Endothelial cell of umbilical vein (primary cell): ENCODE data around the gene AGAP3. TPM values are rescaled to one million over a fixed set of nuclear protein-coding genes. Genes with fewer than 3 reads are reported as not detected.

Experiments
- BruUV-seq: library from RNA; stranded (reverse); fragments of 400-500 nt; replicated peaks from 2 replicates; lab custom pipeline; 2021; lab: Mats Ljungman, UMichigan
- CTCF ChIA-PET: fragments of 300-600, 350-600 bp; sonication (Branson Sonifier 250); formaldehyde crosslinking; loops from one replicate; lab custom pipeline; 2021; ENCODE audit warnings: antibody characterized with exemption, inconsistent platforms; lab: Charles Lee
- POLR2A ChIA-PET: fragments of 300-600, 350-600 bp; sonication (Branson Sonifier 250); formaldehyde crosslinking; loops from one replicate; lab custom pipeline; 2021; ENCODE audit warnings: antibody characterized with exemption, inconsistent platforms; lab: Charles Lee
- DNase-seq: peaks from one replicate; pipeline ENCODE4 v3.0.0-alpha.2; 2011; ENCODE audit warnings: low read depth, low spot score
- FAIRE-seq: peaks from 2 replicates; lab custom pipeline; 2011; peaks lifted over from hg19 to GRCh38; lab: Jason Lieb, UNC
- H2AFZ ChIP-seq: 2 replicates; pipeline ENCODE4 v1.6.0; 2012; ENCODE audit warnings: low read depth, low read length, control low read depth, inconsistent platforms
- H3K27ac ChIP-seq: 2 replicates; pipeline ENCODE4 v1.5.1; 2011; ENCODE audit warnings: low read depth, mild to moderate bottlenecking, control low read depth, low read length, moderate library complexity; ENCODE audit not compliant: insufficient read depth
- H3K27me3 ChIP-seq, 2 experiments: 2 replicates each; pipeline versions ENCODE4 v1.6.0 to v1.6.1; 2011; ENCODE audit warnings: low read length in 2 of 2, mixed read lengths in 1 of 2; ENCODE audit not compliant: control insufficient read depth in 2 of 2, insufficient read depth in 2 of 2
- H3K36me3 ChIP-seq, 2 experiments: 2 replicates in 1 of 2; 3 replicates in 1 of 2; pipeline ENCODE4 v1.5.1; 2011; ENCODE audit warnings: low read length in 2 of 2, mild to moderate bottlenecking in 1 of 2, moderate library complexity in 1 of 2; ENCODE audit not compliant: control insufficient read depth in 2 of 2, insufficient read depth in 2 of 2; ENCODE audit errors: extremely low read depth in 1 of 2
- H3K4me1 ChIP-seq: 3 replicates; pipeline ENCODE4 v1.5.1; 2011; ENCODE audit warnings: mild to moderate bottlenecking, low read length; ENCODE audit not compliant: control insufficient read depth, insufficient read depth; ENCODE audit errors: extremely low read depth
- H3K4me2 ChIP-seq: 2 replicates; pipeline ENCODE4 v1.6.1; 2011; ENCODE audit warnings: low read length, control low read depth, mixed read lengths; ENCODE audit not compliant: insufficient read depth
- H3K4me3 ChIP-seq, 3 experiments: fragments of 200-600 bp in 1 of 3; sonication (generic), shearing (Covaris generic) in 1 of 3; replicated peaks in 1 of 3; 2 replicates each; pipeline ENCODE4 v1.5.1; 2011 to 2016; ENCODE audit warnings: control low read depth in 3 of 3, low read length in 3 of 3, mild to moderate bottlenecking in 2 of 3, inconsistent platforms in 1 of 3, low read depth in 1 of 3, moderate library complexity in 1 of 3; ENCODE audit not compliant: insufficient read depth in 1 of 3
- H3K79me2 ChIP-seq: 2 replicates; pipeline ENCODE4 v1.6.0; 2012; ENCODE audit warnings: low read length, inconsistent platforms; ENCODE audit not compliant: control insufficient read depth, insufficient read depth
- H3K9ac ChIP-seq: replicated peaks from 2 replicates; pipeline ENCODE3; 2011; ENCODE audit warnings: low read length, control low read depth; ENCODE audit not compliant: insufficient read depth; ENCODE audit errors: extremely low read depth
- H3K9me1 ChIP-seq: replicated peaks from 3 replicates; pipeline ENCODE4 v1.6.0; 2011; ENCODE audit warnings: mild to moderate bottlenecking, low read length; ENCODE audit not compliant: control insufficient read depth, insufficient read depth; ENCODE audit errors: extremely low read depth
- H3K9me3 ChIP-seq: replicated peaks from 2 replicates; pipeline ENCODE4 v1.5.1; 2012; ENCODE audit warnings: low read length, inconsistent platforms; ENCODE audit not compliant: control insufficient read depth, insufficient read depth
- H4K20me1 ChIP-seq: replicated peaks from 2 replicates; pipeline ENCODE3; 2011; ENCODE audit warnings: mild to moderate bottlenecking, low read length; ENCODE audit not compliant: control insufficient read depth, insufficient read depth; ENCODE audit errors: extremely low read depth
- EZH2 ChIP-seq: IDR thresholded peaks from 2 replicates; pipeline ENCODE4 v1.6.1; 2012; ENCODE audit warnings: borderline replicate concordance, low read depth, mild to moderate bottlenecking, moderate library complexity, low read length, inconsistent platforms; ENCODE audit not compliant: severe bottlenecking
- FOS ChIP-seq: IDR thresholded peaks from 2 replicates; pipeline ENCODE4 v1.6.1; 2011; ENCODE audit warnings: mild to moderate bottlenecking, low read length, moderate library complexity, borderline replicate concordance; ENCODE audit not compliant: insufficient read depth
- GATA2 ChIP-seq: IDR thresholded peaks from 2 replicates; pipeline ENCODE4 v1.7.0; 2011; ENCODE audit warnings: low read depth, mild to moderate bottlenecking, moderate library complexity, mixed read lengths, low read length; ENCODE audit not compliant: insufficient read length, insufficient read depth
- JUN ChIP-seq: IDR thresholded peaks from 2 replicates; pipeline ENCODE4 v1.6.1; 2011; ENCODE audit warnings: borderline replicate concordance, low read depth; ENCODE audit not compliant: insufficient read length, insufficient read depth
- MYC ChIP-seq: IDR thresholded peaks from one replicate; pipeline ENCODE4 v1.6.1; 2011; ENCODE audit warnings: mild to moderate bottlenecking, low read depth, low read length
- POLR2A ChIP-seq: IDR thresholded peaks from 2 replicates; pipeline ENCODE4 v1.6.1; 2012; ENCODE audit warnings: low read depth, mild to moderate bottlenecking, control low read depth, low read length
- POLR2AphosphoS5 ChIP-seq: IDR thresholded peaks from 2 replicates; pipeline ENCODE4 v1.6.1; 2012; ENCODE audit warnings: low read depth, mild to moderate bottlenecking, control low read depth, low read length, moderate library complexity; ENCODE audit not compliant: insufficient read depth
- dilution Hi-C: fragments of 300-500 bp; cut with MboI; formaldehyde crosslinking; loops from one replicate; pipeline ENCODE4 v1.15.0; 2019; ENCODE audit warnings: low sequenced_read_pairs; ENCODE audit not compliant: extremely low pct_ligation_motif_present
- intact Hi-C: fragments of 100-400 bp; cut with micrococcal nuclease; formaldehyde crosslinking; loops from one replicate; pipeline ENCODE4 v1.10.0; 2022
- polyA plus RNA-seq, 4 experiments: library from polyadenylated mRNA; depleted of rRNA in 3 of 4; stranded (reverse) in 3 of 4; unstranded in 1 of 4; fragments of >200 nt; gene quantifications; 2 replicates each; pipeline versions ENCODE4 v1.2.1 to v1.2.3, GENCODE V29; 2011 to 2012; ENCODE audit warnings: missing spikeins in 1 of 4
- total RNA-seq: library from RNA; stranded (reverse); gene quantifications from 2 replicates; pipeline ENCODE4 v1.2.3, GENCODE V29; 2021
- TF ChIP-seq, protein P1 (sequence below): IDR thresholded peaks from 2 replicates; pipeline ENCODE4 v1.6.1; 2011; ENCODE audit not compliant: insufficient read depth, insufficient read length
- TF ChIP-seq, protein P2 (sequence below), 2 donors: IDR thresholded peaks; 1 replicate in 1 of 2; 2 replicates in 1 of 2; pipeline ENCODE4 v1.5.1; 2011; ENCODE audit warnings: low read length in 2 of 2, mild to moderate bottlenecking in 2 of 2, moderate library complexity in 2 of 2, control low read depth in 1 of 2, inconsistent platforms in 1 of 2, low read depth in 1 of 2; ENCODE audit not compliant: insufficient read depth in 1 of 2; ENCODE audit errors: extremely low read depth in 1 of 2

The AGAP3 gene
- total and polyA plus RNA-seq, 2 donors (not counting 3 experiments of a cell fraction or from before 2014, with no cell fraction given): 171 to 174 TPM

DNA sequence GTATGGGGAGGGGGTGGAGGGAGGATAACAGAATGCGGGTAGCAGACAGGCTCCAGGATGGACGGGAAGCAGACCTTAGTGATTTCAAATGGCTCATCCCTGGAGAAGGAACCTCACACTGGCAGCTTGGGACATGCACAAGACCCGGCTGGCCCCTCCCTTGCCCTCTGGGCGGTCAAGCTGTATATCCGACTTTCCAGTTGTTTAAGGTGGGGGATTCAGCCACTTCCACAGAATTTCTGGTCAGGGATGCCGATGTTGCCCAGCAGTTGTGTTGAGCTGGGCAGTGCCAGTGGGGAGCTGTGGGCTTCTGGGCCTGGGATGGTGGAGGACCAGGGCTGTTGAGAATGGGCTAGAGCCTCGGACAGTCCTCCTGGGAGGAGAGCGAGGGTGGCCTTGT is 42.4 kb downstream of the AGAP3 start:
- H3K79me2 ChIP-seq: no peaks in the 10 kb centered on the region
- ChIA-PET POLR2A (no interaction called here), CTCF (interaction anchor here (1.0 kb wide), 1 partner anchor 116 kb away, joined by 4 read pairs; no protein-coding TSS in a partner anchor)
- H3K9ac ChIP-seq: no peak overlapping the region
- H3K36me3 ChIP-seq: peaks cover 4 to 66% of the 10 kb centered on the region in 2 experiments
- no peak overlapping the region for H2AFZ ChIP-seq
- DNase-seq: no peak
- no peak for FAIRE-seq
- no peaks in the 10 kb centered on the region for H3K27me3 ChIP-seq
- no TSS peak for BruUV-seq
- H3K9me3 ChIP-seq: no peaks in the 10 kb centered on the region
- TF ChIP-seq FOS (no peak), POLR2A (no peak), MYC (no peak), EZH2 (no peak), JUN (no peak), GATA2 (no peak), POLR2AphosphoS5 (no peak)
- TF ChIP-seq, protein P1, sequence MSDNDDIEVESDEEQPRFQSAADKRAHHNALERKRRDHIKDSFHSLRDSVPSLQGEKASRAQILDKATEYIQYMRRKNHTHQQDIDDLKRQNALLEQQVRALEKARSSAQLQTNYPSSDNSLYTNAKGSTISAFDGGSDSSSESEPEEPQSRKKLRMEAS: no peak
- TF ChIP-seq, protein P2, sequence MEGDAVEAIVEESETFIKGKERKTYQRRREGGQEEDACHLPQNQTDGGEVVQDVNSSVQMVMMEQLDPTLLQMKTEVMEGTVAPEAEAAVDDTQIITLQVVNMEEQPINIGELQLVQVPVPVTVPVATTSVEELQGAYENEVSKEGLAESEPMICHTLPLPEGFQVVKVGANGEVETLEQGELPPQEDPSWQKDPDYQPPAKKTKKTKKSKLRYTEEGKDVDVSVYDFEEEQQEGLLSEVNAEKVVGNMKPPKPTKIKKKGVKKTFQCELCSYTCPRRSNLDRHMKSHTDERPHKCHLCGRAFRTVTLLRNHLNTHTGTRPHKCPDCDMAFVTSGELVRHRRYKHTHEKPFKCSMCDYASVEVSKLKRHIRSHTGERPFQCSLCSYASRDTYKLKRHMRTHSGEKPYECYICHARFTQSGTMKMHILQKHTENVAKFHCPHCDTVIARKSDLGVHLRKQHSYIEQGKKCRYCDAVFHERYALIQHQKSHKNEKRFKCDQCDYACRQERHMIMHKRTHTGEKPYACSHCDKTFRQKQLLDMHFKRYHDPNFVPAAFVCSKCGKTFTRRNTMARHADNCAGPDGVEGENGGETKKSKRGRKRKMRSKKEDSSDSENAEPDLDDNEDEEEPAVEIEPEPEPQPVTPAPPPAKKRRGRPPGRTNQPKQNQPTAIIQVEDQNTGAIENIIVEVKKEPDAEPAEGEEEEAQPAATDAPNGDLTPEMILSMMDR (IDR thresholded peaks at IDR 0.05; ENCODE audit: extremely low read depth in 1 of 2, insufficient read depth in 1 of 2, low read depth in 1 of 2, low read length in 2 of 2): no peak
- H3K27ac ChIP-seq: no peak overlapping the region
- no peak overlapping the region for H3K4me3 ChIP-seq
- dilution Hi-C loops: no loop called here
- peaks cover 2% of the 10 kb centered on the region for H4K20me1 ChIP-seq
- H3K4me1 ChIP-seq: no peaks in the 10 kb centered on the region
- no peaks in the 10 kb centered on the region for H3K9me1 ChIP-seq
- no peak overlapping the region for H3K4me2 ChIP-seq
- intact Hi-C loops: no loop called here
